Activated CD4-positive, alpha-beta memory T cell treated with anti-CD3 and anti-CD28 coated beads, Interleukin-2, amount 10 ng/mL, durations not matched to agents 7 days and 5 days (primary cell): Measurements from ENCODE around the gene ZFC3H1. TPM values are rescaled to one million over a fixed set of nuclear protein-coding genes. Genes with fewer than 3 reads are reported as not detected.

Experiments
- CTCF ChIA-PET: fragments of 350-600 bp; sonication (Branson Sonifier 250); formaldehyde crosslinking; loops from one replicate; lab custom pipeline; 2021; ENCODE audit warnings: antibody characterized with exemption, inconsistent platforms; lab: Charles Lee
- POLR2A ChIA-PET: fragments of 350-600 bp; sonication (Branson Sonifier 250); formaldehyde crosslinking; loops from one replicate; lab custom pipeline; 2021; ENCODE audit warnings: antibody characterized with exemption; lab: Charles Lee
- DNase-seq: peaks from one replicate; pipeline ENCODE4 v3.0.0-alpha.2; 2020
- H3K27ac Mint-ChIP-seq: one replicate; pipeline ENCODE4 v1.8.0; 2021; ENCODE audit warnings: mild to moderate bottlenecking, mixed read lengths
- H3K27me3 Mint-ChIP-seq: one replicate; pipeline ENCODE4 v1.8.0; 2021; ENCODE audit warnings: mixed read lengths
- H3K36me3 Mint-ChIP-seq: one replicate; pipeline ENCODE4 v1.8.0; 2021; ENCODE audit warnings: low read depth, mixed read lengths
- H3K4me1 Mint-ChIP-seq: one replicate; pipeline ENCODE4 v1.8.0; 2021; ENCODE audit warnings: mixed read lengths
- H3K4me3 Mint-ChIP-seq: one replicate; pipeline ENCODE4 v1.8.0; 2021; ENCODE audit warnings: mild to moderate bottlenecking, mixed read lengths
- H3K9me3 Mint-ChIP-seq: one replicate; pipeline ENCODE4 v1.8.0; 2021; ENCODE audit warnings: mixed read lengths
- total RNA-seq, 2 experiments: library from RNA; stranded (reverse); gene quantifications; one replicate each; pipeline ENCODE4 v1.2.3, GENCODE V29; 2021

The ZFC3H1 gene
- total RNA-seq, 2 experiments from 2014 or later, result 64.7 to 76.8 TPM

- Mint-ChIP-seq H3K4me3 (no peak overlapping the region), H3K4me1 (peaks cover 20% of the 10 kb centered on the region), H3K36me3 (peaks cover 74% of the 10 kb centered on the region), H3K9me3 (no peaks in the 10 kb centered on the region), H3K27me3 (no peaks in the 10 kb centered on the region), H3K27ac (peak overlapping the region; percentile 37)
- CTCF ChIA-PET, result interaction anchor here (1.1 to 3.4 kb wide), 3 partner anchors 11 to 154 kb away, joined by 4 to 22 read pairs (median 11); no protein-coding TSS in a partner anchor
- DNase-seq, result no peak
- POLR2A ChIA-PET, result interaction anchor here (1.0 to 2.4 kb wide), 3 partner anchors 11 to 37 kb away, joined by 3 to 11 read pairs (median 3); partner anchors contain the start of genes THAP2 and ZFC3H1
These were observed 37.5 kb downstream of the ZFC3H1 start for GRCh38 chr12:71626098-71626497.

GRCh38 chr12:71625476-71625875 lies 38.2 kb downstream of the ZFC3H1 start:
- ChIA-PET CTCF (interaction anchor here (2.9 to 3.4 kb wide), 2 partner anchors 11 to 122 kb away, joined by 11 to 22 read pairs; no protein-coding TSS in a partner anchor), POLR2A (interaction anchor here (1.0 to 2.4 kb wide), 3 partner anchors 11 to 38 kb away, joined by 3 to 11 read pairs (median 3); partner anchors contain the start of genes THAP2 and ZFC3H1)
- Mint-ChIP-seq H3K36me3 (peaks cover 77% of the 10 kb centered on the region), H3K27me3 (no peaks in the 10 kb centered on the region), H3K9me3 (no peaks in the 10 kb centered on the region), H3K4me3 (no peak overlapping the region), H3K4me1 (peaks cover 20% of the 10 kb centered on the region), H3K27ac (no peak overlapping the region)
- no peak for DNase-seq

GRCh38 chr12:71621938-71622337 lies 41.7 kb downstream of the ZFC3H1 start:
- ChIA-PET POLR2A (interaction anchor here (1.4 to 1.5 kb wide), 2 partner anchors 13 to 42 kb away, joined by 3 read pairs; partner anchors contain the start of gene ZFC3H1), CTCF (interaction anchor here (0.8 kb wide), 1 partner anchor 14 kb away, joined by 3 read pairs; no protein-coding TSS in a partner anchor)
- H3K27ac Mint-ChIP-seq, result no peak overlapping the region
- DNase-seq, result no peak
- H3K4me3 Mint-ChIP-seq, result no peak overlapping the region
- peaks cover 85% of the 10 kb centered on the region for H3K36me3 Mint-ChIP-seq
- H3K27me3 Mint-ChIP-seq, result no peaks in the 10 kb centered on the region
- H3K4me1 Mint-ChIP-seq, result peaks cover 19% of the 10 kb centered on the region
- no peaks in the 10 kb centered on the region for H3K9me3 Mint-ChIP-seq

DNA sequence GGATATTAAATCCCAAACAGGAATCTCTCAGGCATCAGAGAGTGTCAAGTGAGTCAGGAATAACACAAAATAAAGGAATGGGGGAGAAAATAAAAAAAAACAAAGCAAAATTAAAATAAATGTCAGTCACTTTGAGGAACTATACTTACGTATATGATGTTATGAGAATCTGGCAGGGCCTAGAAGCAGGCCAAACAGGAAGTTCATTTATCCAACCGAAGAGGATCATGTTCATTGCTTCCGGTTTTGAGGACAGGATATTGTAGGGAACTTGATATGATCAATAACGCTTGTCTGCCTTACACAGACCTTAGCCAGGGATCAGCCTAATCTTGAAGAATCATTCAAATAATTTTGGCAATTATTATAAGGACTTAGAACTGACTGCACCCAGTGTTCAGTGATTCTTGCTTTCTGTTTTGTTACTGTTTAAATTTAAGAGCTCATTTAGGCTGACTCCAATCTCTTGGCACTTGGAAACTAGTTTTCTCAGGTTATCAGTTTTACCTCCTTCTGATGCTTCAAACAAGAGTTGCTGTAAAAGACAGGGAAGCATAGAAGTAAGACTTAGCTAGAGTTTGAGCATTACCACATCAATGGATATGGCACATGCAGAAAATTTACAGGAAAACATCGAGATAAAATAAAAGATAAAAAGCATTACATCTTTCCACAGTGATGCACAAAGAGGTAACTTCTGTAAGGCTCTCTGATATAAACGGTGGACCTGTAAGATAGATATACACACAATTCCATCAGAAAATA lies 53.4 kb downstream of the ZFC3H1 start:
- CTCF ChIA-PET, result no interaction called here
- POLR2A ChIA-PET, result interaction anchor here (0.6 kb wide), 1 partner anchor 10 kb away, joined by 3 read pairs; no protein-coding TSS in a partner anchor
- Mint-ChIP-seq H3K36me3 (peaks cover 75% of the 10 kb centered on the region), H3K4me3 (no peak overlapping the region), H3K4me1 (peaks cover 18% of the 10 kb centered on the region), H3K27ac (peak overlapping the region; percentile 63), H3K9me3 (no peaks in the 10 kb centered on the region), H3K27me3 (no peaks in the 10 kb centered on the region)
- no peak for DNase-seq

DNA sequence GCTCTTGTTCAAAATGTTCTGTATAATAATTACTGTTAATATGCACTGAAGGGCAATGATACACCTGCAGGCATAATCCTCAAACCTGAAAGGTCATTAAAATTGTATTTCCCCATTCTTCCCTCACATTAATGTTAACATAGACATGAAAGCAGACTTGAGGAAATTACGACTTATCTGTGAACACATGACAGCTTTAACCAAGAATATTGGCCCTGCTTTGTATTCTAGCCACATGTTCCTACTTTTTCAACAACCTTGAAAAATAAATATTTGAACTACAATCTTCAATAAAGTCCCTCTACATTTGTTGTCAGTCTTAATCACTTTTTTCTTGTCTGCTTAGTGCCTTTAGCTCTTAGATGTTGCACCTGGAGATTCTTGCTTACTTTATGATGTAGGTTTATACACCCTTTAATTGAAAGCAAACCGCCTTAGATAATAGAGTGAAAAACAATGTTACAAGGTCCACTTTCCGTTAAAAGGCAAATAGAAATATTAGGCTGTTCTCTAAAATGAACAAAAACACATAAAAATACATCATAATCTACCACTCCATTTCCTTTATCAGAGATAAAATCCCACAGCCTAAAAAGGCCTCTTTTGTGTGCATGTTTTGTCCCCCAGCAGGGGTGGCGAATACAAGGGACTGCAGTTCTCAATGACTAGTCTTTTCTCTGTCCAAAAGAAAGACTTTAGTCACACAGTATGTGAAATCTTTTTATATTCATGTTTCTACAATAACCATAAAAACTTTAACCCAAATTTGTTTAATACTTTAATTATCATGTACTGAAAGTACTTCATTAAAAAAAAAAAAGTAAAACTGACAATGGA lies 55.9 kb downstream of the ZFC3H1 start:
- POLR2A ChIA-PET, result interaction anchor here (0.9 kb wide), 1 partner anchor 29 kb away, joined by 3 read pairs; no protein-coding TSS in a partner anchor

GRCh38 chr12:71605039-71605438 lies 58.6 kb downstream of the ZFC3H1 start:
- no peaks in the 10 kb centered on the region for H3K9me3 Mint-ChIP-seq
- ChIA-PET POLR2A (no interaction called here), CTCF (interaction anchor here (1.7 to 2.1 kb wide), 2 partner anchors 10 to 31 kb away, joined by 5 read pairs; no protein-coding TSS in a partner anchor)
- peaks cover 8% of the 10 kb centered on the region for H3K27me3 Mint-ChIP-seq
- no peak overlapping the region for H3K27ac Mint-ChIP-seq
- H3K4me3 Mint-ChIP-seq, result no peak overlapping the region
- peaks cover 42% of the 10 kb centered on the region for H3K36me3 Mint-ChIP-seq
- no peak for DNase-seq
- H3K4me1 Mint-ChIP-seq, result peaks cover 3% of the 10 kb centered on the region

More for the DNA sequence above, 55.9 kb downstream of the ZFC3H1 start:
- no peak for DNase-seq
- peaks cover 65% of the 10 kb centered on the region for H3K36me3 Mint-ChIP-seq
- peaks cover 18% of the 10 kb centered on the region for H3K4me1 Mint-ChIP-seq
- CTCF ChIA-PET, result interaction anchor here (1.1 kb wide), 1 partner anchor 29 kb away, joined by 4 read pairs; no protein-coding TSS in a partner anchor
- H3K27ac Mint-ChIP-seq, result no peak overlapping the region
- H3K27me3 Mint-ChIP-seq, result no peaks in the 10 kb centered on the region
- H3K9me3 Mint-ChIP-seq, result no peaks in the 10 kb centered on the region
- no peak overlapping the region for H3K4me3 Mint-ChIP-seq

- ChIA-PET CTCF (no interaction called here), POLR2A (no interaction called here)
- H3K4me1 Mint-ChIP-seq, result no peaks in the 10 kb centered on the region
- no peak overlapping the region for H3K4me3 Mint-ChIP-seq
- no peak overlapping the region for H3K27ac Mint-ChIP-seq
- peaks cover 25% of the 10 kb centered on the region for H3K36me3 Mint-ChIP-seq
- peaks cover 16% of the 10 kb centered on the region for H3K27me3 Mint-ChIP-seq
- DNase-seq, result no peak
- peaks cover 5% of the 10 kb centered on the region for H3K9me3 Mint-ChIP-seq
These were observed 60.7 kb downstream of the ZFC3H1 start for GRCh38 chr12:71602761-71603577.

DNA sequence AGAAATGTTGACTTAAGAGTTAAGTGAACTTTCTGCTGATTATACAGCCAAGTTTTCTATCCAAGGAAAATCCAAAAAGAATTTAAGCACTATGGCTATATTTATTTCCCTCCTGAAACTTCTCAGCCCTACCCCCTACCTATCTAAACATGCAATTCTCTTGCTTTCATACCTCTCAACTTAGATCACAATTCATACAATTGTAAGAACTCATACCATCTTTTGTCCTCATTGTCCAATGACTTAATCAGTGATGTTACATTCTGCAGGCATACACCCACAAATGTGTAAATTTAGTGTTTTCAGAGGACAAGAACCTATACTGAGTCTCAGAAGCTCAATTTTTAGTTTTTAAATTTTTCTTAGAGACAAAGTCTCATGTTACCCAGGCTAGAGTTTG lies 62.1 kb downstream of the ZFC3H1 start:
- no peaks in the 10 kb centered on the region for H3K4me1 Mint-ChIP-seq
- H3K27me3 Mint-ChIP-seq, result peaks cover 22% of the 10 kb centered on the region
- DNase-seq, result no peak
- H3K27ac Mint-ChIP-seq, result no peak overlapping the region
- ChIA-PET CTCF (no interaction called here), POLR2A (no interaction called here)
- no peak overlapping the region for H3K4me3 Mint-ChIP-seq
- H3K9me3 Mint-ChIP-seq, result peaks cover 5% of the 10 kb centered on the region
- peaks cover 12% of the 10 kb centered on the region for H3K36me3 Mint-ChIP-seq

- ChIA-PET POLR2A (no interaction called here), CTCF (no interaction called here)
- peaks cover 30% of the 10 kb centered on the region for H3K27me3 Mint-ChIP-seq
- H3K9me3 Mint-ChIP-seq, result peaks cover 5% of the 10 kb centered on the region
- DNase-seq, result no peak
- no peak overlapping the region for H3K4me3 Mint-ChIP-seq
- no peaks in the 10 kb centered on the region for H3K4me1 Mint-ChIP-seq
- H3K27ac Mint-ChIP-seq, result no peak overlapping the region
- no peaks in the 10 kb centered on the region for H3K36me3 Mint-ChIP-seq
These were observed 64.4 kb downstream of the ZFC3H1 start for GRCh38 chr12:71599210-71599609.

DNA sequence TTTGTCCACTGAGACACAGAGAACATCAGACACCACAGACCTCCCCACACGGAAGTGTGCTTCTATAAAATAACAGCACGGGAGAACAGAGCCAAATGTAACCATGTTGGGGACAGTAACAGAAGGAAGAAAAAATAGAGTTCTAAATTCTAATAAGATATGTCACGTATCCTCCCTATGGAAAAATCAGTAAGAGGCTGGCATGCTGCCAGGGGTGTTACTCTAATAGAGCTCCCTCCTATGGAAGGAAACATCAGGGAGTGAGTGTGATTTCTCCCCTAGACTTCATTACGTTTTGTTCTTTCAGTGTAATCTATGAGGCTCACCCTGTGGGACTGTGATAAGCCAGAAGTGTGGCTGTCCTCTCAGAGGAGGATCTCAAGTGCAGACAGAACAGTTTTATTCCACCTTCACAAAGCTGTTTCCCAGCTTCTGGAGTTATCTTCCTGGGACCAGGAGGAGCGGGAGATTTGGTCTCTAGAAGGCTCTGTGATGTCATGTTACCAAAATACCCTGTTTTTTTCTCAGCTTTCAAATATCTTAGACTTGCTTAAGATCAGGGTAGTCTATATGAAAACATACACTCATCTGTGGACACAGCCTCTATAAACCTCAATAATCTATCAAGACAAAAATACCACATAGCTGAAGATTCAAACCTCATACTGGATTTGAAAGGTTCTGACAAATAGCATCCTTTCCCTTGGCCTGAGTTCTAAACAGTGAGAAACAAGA lies 69.3 kb downstream of the ZFC3H1 start:
- ChIA-PET CTCF (interaction anchor here (0.6 to 1.8 kb wide), 2 partner anchors 11 to 769 kb away, joined by 4 to 5 read pairs; no protein-coding TSS in a partner anchor), POLR2A (no interaction called here)
- no peak for DNase-seq
- no peaks in the 10 kb centered on the region for H3K4me1 Mint-ChIP-seq
- no peak overlapping the region for H3K27ac Mint-ChIP-seq
- no peaks in the 10 kb centered on the region for H3K9me3 Mint-ChIP-seq
- peaks cover 40% of the 10 kb centered on the region for H3K27me3 Mint-ChIP-seq
- no peak overlapping the region for H3K4me3 Mint-ChIP-seq
- H3K36me3 Mint-ChIP-seq, result no peaks in the 10 kb centered on the region

DNA sequence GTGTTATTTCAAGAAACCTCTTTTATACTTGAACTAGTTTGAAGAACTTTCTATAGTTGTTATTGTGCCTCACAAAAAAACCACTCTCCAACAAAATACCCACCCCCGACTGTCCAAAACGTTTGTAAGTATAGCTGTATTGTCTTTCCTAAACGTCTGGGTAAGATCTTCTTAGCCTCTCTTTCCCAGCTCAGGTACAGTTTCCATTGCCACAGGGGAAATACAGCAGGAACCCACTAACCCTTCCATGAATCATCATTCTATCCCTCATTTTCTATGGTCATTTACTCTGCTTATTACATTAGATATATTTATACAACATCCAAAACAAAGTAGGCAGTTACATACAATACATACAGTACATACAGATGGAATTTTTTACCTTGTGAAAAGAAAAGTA lies 70.8 kb downstream of the ZFC3H1 start:
- H3K4me1 Mint-ChIP-seq, result no peaks in the 10 kb centered on the region
- no peak overlapping the region for H3K27ac Mint-ChIP-seq
- H3K9me3 Mint-ChIP-seq, result no peaks in the 10 kb centered on the region
- no peak overlapping the region for H3K4me3 Mint-ChIP-seq
- no peak for DNase-seq
- H3K36me3 Mint-ChIP-seq, result no peaks in the 10 kb centered on the region
- peaks cover 42% of the 10 kb centered on the region for H3K27me3 Mint-ChIP-seq
- POLR2A ChIA-PET, result no interaction called here
- CTCF ChIA-PET, result no interaction called here
